ENCODE data around the gene CD300A.
A peak's percentile ranks its signal among the peaks of the same experiment; 100 is the strongest.
"Not testable (repeated sequence)": the region's sequence is repeated elsewhere in the genome, so short reads cannot be mapped to it uniquely, and the experiment has no call there.

The CD300A gene

DNA sequence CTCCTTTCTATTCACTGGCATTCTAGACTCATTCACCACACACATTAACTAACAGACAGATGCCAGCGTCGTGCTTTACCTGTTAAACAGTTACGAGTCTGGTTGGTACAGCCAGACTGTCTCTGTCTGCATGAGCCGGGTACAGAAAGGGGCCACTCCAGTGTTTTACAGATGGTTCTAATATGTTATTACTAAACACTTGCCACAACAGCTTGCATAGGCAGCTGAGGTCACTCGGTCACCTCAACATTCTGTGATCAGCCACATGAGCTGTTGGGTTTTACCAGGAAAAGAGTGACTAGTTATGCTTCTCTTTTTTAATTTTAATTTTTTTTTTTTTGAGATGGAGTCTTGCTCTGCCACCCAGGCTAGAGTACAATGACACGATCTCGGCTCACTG, 25.2 kb downstream of the CD300A start:
- TF ChIP-seq, protein P1, sequence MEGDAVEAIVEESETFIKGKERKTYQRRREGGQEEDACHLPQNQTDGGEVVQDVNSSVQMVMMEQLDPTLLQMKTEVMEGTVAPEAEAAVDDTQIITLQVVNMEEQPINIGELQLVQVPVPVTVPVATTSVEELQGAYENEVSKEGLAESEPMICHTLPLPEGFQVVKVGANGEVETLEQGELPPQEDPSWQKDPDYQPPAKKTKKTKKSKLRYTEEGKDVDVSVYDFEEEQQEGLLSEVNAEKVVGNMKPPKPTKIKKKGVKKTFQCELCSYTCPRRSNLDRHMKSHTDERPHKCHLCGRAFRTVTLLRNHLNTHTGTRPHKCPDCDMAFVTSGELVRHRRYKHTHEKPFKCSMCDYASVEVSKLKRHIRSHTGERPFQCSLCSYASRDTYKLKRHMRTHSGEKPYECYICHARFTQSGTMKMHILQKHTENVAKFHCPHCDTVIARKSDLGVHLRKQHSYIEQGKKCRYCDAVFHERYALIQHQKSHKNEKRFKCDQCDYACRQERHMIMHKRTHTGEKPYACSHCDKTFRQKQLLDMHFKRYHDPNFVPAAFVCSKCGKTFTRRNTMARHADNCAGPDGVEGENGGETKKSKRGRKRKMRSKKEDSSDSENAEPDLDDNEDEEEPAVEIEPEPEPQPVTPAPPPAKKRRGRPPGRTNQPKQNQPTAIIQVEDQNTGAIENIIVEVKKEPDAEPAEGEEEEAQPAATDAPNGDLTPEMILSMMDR (IDR thresholded peaks at IDR 0.05; ENCODE audit: borderline replicate concordance, insufficient read depth, low read depth, low read length): no peak
- H3K4me3 ChIP-seq (ENCODE audit: low read depth, low read length): no peak overlapping the region

DNA sequence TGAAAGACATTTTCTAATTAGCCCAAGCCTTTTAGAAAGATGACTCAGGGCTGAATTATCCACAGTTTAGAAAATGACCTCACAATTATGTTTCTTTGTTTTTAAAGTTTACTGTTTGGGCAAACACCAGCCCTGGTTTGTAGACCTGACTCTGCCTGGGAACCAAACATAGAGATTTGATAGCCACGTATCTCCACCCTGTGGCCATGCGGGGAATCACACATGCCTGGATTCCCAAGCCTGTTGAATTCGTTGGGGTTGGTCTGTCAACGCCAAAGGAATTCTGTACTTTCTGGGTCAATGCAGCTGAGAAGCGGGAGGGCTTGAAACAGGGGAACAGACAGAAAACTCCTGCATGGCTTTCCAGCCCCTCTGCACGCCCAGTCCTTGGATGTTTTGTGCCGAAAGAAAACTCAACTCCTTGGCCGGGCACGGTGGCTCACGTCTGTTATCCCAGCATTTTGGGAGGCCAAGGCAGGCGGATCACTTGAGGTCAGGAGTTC, 26.9 kb downstream of the CD300A start:
- TF ChIP-seq, protein P1 (IDR thresholded peaks at IDR 0.05; ENCODE audit: borderline replicate concordance, insufficient read depth, low read depth, low read length): peak; percentile 87
- no peak overlapping the region for H3K4me3 ChIP-seq (ENCODE audit: low read depth, low read length)

DNA sequence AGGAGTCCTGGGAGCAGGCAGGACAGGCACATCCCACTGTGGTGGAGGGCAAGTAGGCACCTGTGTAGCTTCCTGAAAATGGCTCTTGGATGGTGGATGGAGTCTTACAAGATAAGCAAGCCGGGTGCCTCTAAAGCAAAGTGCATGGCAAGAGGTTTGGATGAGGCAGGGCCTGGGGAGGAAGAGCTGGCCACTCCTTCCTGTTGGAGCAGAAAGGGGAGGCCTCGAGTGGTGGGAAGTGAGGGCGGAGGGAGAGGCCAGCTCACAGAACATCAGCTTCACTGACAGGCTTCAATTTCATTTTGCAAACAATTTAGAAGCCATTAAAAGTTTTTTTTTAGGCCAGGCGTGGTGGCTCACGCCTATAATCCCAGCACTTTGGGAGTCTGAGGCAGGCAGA, 31.0 kb downstream of the CD300A start:
- TF ChIP-seq, protein P1 (IDR thresholded peaks at IDR 0.05; ENCODE audit: borderline replicate concordance, insufficient read depth, low read depth, low read length): no peak
- H3K4me3 ChIP-seq (ENCODE audit: low read depth, low read length): no peak overlapping the region

DNA sequence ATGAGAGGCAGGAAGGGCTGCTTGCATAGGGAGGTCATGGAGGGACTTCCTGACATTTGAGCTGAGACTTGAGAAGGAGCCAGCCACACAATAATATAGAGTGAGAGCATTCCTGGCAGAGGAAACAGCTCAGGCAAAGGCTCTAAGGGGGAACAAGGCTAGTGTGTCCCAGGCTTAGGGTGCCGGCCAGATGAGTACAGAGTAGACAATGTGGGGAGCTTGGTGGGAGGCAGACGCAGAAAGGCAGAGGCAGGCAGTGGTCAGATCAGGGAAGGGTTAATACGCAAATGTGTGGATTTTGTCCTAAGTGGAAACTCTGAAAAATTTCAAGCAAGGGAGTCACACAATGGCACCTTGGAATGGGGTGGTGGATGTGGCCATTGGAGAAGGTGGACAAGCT, 33.6 kb downstream of the CD300A start:
- TF ChIP-seq, protein P1 (IDR thresholded peaks at IDR 0.05; ENCODE audit: borderline replicate concordance, insufficient read depth, low read depth, low read length): no peak
- no peak overlapping the region for H3K4me3 ChIP-seq (ENCODE audit: low read depth, low read length)

DNA sequence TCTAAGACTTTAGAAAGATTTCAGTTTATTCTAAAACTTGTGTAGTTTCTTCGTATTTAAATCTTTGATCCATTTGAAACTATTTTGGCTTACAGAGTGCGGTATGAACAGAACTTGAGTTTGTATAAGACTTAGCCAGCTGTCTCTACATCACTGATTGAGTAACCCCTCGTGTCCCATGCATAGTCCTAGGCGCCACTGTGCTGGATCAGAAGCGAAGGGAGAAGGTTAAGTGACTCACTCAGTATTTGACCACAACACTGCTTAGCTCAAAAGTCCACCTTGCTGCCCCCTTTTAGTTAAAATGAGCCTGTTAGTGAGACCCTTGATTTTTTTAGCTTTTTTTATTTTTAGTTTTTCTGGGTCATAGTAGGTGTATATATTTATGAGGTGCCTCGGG, 36.4 kb downstream of the CD300A start:
- TF ChIP-seq, protein P1 (IDR thresholded peaks at IDR 0.05; ENCODE audit: borderline replicate concordance, insufficient read depth, low read depth, low read length): no peak

DNA sequence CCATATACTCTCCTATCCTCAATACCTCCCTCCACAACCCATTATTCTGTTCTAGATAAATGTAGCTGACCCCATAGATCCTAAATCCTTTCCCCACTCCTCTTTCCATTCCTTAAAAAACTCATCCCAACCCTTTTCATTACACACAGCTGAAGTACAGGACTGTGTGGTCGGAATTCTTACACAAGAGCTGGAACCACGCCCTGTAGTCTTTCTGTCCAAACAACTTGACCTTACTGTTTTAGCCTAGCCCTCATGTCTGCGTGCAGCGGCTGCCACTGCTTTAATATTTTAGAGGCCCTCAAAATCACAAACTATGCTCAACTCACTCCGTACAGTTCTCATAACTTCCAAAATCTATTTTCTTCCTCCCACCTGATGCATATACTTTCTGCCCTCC, 37.5 kb downstream of the CD300A start:
- H3K4me3 ChIP-seq (ENCODE audit: low read depth, low read length): not testable (repeated sequence)

More for the DNA sequence above, 36.4 kb downstream of the CD300A start:
- H3K4me3 ChIP-seq (ENCODE audit: low read depth, low read length): no peak overlapping the region

DNA sequence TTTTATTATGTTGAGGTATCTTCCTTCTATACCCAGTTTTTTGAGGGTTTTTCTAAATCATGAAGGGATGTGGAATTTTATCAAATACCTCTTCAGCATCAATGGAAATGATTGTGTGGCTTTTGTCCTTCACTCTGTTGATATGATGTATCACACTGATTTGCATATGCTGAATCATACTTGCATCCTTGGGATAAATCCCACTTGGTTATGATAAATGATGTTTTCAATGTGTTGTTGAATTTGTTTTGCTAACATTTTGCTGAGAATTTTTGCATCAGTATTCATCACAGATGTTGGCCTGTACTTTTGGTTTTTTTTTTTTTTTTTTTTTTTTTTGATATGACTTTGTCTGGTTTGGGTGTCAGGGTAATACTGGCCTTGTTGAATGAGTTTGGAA, 41.7 kb downstream of the CD300A start:
- H3K4me3 ChIP-seq (ENCODE audit: low read depth, low read length): no peak overlapping the region
- TF ChIP-seq, protein P1 (IDR thresholded peaks at IDR 0.05; ENCODE audit: borderline replicate concordance, insufficient read depth, low read depth, low read length): no peak

DNA sequence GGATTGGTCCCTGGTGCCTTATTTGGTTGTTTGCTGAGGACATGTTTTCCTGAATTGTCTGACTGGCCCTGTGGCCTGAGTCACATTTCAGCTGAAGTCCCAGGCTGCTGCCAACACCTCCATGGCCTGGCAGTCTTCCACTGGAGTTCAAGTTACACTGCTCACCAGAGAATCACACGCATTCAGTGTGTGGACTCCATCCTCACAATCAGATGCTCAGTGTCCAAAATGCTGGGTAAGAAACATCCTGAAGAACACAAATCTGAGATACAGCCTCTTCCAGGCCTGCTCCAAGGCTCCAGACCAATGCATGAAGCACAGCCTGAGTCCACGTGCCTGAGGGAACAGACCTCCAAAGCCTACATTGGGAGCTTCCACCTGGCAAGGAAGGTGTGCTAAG, 45.6 kb downstream of the CD300A start:
- TF ChIP-seq, protein P1 (IDR thresholded peaks at IDR 0.05; ENCODE audit: borderline replicate concordance, insufficient read depth, low read depth, low read length): no peak
- no peak overlapping the region for H3K4me3 ChIP-seq (ENCODE audit: low read depth, low read length)
